ENCODE results near the gene ZBTB46. TPM values are rescaled to one million over a fixed set of nuclear protein-coding genes. Genes with fewer than 3 reads are reported as not detected.

ZBTB46 gene
- total RNA-seq, 1 donor from 2014 or later, result 11.7 TPM

GRCh38 chr20:63771046-63771707 is 59.9 kb downstream of the ZBTB46 start:
- no peak for DNase-seq (ENCODE audit: extremely low read depth, low read depth, low spot score)

DNA sequence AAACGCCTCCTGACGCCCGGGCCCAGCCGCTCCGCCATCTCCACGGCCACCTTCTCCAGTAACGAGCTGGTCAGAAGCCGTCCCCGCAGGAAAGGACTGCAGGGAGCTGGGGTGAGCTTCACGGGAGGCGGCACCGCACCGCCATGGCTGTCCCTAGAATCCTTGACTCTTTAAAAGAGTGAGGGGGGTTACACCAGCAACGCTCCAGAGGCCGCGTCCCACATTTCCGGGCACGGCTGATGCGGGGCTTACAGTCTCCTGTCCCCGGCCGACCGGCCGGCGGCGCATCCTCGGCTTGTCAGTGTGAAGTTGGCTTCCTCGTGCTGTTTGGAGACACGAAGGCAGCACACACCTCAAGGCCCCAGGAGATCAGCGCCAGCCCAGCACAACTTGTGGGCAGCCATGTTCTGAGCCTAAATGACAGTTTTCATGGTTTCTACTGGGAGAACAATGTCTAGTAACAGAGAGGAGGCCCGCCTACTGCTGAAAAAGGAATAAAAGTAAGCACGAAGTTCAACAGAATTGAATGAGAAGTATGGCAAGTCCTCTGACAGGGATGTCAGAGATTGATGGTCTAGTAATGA is 61.1 kb downstream of the ZBTB46 start:
- no peak for DNase-seq (ENCODE audit: extremely low read depth, low read depth, low spot score)

DNA sequence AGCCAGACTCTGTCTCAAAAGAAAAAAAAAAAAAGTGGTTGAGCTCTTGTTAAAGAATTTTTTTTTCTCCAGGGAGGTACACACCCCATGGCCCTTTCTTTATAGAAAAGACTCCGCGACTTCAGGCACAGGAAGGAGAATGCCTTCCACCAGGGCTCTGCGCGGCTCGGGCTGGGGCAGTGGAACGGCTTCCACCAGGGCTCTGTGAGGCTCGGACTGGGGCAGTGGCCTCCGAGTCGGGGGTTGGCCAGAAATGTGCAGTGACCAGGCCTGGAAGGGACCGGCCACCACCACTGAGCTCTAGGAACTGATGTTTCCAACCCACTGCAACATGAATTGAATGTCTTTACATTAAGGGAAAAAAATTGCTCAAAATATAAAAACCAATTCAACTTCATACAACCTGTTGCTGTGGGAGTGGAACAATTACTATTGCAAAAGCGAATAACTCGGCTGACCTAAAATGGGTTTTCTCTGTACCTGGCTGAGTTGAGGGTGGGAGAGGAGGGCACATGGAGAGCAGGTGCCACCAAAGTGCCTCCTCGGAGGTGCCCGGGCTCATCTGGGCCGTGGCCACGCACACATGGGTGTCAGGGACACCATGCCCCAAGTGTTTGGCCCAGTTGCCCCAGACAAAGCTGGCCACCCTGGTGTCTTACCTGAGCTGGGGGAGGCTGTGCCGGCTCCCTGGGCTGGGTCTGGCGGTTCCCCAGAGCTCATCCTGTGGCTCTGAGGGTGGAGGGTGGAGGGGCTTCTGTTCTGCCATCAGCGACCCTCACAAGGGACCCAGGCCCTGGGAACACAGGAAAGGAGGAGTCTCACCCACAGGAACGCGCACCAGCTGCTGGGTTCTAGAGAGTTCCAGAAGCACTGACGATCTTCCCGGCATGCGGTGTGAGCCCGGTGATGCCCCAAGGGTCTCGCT is 62.2 kb downstream of the ZBTB46 start:
- DNase-seq (ENCODE audit: extremely low read depth, low read depth, low spot score), result no peak

- DNase-seq (ENCODE audit: extremely low read depth, low read depth, low spot score), result no peak
Measured at GRCh38 chr20:63767886-63768285, 63.2 kb downstream of the ZBTB46 start.

GRCh38 chr20:63767456-63767855 is 63.6 kb downstream of the ZBTB46 start:
- DNase-seq (ENCODE audit: extremely low read depth, low read depth, low spot score), result no peak

- no peak for DNase-seq (ENCODE audit: extremely low read depth, low read depth, low spot score)
Measured at GRCh38 chr20:63766695-63767426, 64.2 kb downstream of the ZBTB46 start.

- DNase-seq (ENCODE audit: extremely low read depth, low read depth, low spot score), result no peak
Measured at GRCh38 chr20:63765902-63766301, 65.2 kb downstream of the ZBTB46 start.

DNA sequence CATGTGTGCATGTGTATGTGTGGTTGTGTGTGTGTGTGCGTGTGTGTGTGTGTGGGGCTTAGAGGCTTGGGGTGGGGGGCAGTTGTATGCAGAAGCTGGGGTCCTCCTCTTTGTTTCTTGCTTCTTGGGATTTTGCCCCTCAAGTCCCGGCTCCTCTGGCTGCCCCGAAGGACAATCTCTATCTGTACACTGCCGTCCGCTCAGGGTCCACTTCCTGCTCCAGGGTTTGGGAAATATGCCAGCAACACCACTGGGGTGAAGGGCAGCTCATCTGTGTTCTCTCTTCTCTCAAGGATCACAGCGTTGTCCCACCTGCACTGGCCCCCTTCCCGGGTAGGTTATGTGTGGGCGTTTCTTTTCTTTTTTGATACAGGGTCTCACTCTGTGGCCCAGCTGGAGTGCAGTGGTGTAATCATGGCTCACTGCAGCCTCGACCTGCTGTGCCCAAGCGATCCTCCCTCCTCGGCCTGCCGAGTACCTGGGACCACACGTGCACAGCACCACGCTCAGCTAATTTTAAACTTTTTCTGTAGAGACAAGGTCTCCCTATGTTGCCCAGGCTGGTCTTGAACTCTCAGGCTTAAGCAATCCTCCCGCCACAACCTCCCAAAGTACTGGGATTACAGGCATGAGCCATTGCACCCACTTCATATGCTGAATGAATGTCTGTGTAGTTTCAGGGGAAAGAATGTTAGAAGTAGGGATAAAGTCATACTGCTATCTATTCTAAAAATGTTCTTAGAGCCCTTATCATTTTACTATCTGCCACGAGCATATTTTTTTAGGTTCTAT is 65.8 kb downstream of the ZBTB46 start:
- no peak for DNase-seq (ENCODE audit: extremely low read depth, low read depth, low spot score)

GRCh38 chr20:63759377-63759901 is 71.6 kb downstream of the ZBTB46 start:
- DNase-seq (ENCODE audit: extremely low read depth, low read depth, low spot score), result no peak

- DNase-seq (ENCODE audit: extremely low read depth, low read depth, low spot score), result no peak
Measured at GRCh38 chr20:63758152-63758551, 72.9 kb downstream of the ZBTB46 start.

DNA sequence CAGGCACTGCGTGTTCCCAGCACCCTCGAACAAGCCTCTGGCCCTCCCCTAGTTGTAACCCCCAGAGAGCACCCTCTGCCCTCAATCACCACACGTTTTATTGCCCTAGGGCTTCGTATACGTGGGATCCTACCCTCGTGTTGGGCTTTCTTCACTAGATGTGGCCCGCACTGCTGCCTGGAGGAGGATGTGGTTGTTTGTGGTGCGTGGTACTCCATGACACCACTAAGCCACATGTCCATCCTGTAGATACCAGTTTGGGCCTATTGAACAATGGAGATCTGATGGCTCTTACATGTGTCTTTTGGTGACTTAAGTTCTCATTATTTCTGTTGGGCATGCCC is 74.4 kb downstream of the ZBTB46 start:
- no peak for DNase-seq (ENCODE audit: extremely low read depth, low read depth, low spot score)

GRCh38 chr20:63755933-63756647 is 75.0 kb downstream of the ZBTB46 start:
- DNase-seq (ENCODE audit: extremely low read depth, low read depth, low spot score), result no peak

DNA sequence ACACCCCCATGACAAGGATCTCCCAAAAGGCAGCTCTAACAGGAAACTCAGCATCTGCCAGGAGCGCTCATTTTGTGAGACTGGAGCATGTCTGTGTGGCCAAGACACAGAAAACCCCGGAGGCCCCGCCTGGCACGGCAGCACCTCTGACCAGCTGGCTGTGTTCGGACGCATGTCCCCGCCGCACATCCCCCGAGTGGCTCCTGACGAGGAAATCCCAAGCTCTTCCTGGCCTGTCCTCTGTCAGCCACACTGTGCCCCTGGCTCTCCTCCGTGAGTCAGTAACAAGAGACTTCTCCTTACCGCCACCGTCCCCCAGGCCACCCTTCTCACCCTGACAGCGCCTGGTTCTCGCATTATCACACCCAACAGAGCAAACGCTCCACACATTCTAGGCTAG is 77.1 kb downstream of the ZBTB46 start:
- no peak for DNase-seq (ENCODE audit: extremely low read depth, low read depth, low spot score)

DNA sequence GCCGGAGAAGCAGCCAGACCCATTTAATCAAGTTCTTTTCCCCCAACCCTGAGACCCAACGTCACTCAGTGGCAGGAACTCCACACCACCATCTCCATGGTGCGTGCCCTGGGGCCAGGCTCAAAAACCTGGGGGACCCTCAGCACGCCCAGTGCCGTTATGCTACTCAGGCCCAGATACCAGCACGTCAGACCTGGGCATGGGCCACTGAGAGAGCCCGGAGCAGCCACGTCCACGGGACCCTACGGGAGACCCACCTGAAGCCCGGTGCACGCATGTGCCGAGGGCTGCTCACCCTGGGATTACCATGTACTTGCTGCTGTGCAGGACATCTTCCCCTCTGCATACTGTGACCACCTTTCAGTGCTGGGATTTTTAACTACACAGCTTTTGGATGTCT is 77.7 kb downstream of the ZBTB46 start:
- no peak for DNase-seq (ENCODE audit: extremely low read depth, low read depth, low spot score)

- DNase-seq (ENCODE audit: extremely low read depth, low read depth, low spot score), result no peak
Measured at GRCh38 chr20:63752411-63753101, 78.5 kb downstream of the ZBTB46 start.

DNA sequence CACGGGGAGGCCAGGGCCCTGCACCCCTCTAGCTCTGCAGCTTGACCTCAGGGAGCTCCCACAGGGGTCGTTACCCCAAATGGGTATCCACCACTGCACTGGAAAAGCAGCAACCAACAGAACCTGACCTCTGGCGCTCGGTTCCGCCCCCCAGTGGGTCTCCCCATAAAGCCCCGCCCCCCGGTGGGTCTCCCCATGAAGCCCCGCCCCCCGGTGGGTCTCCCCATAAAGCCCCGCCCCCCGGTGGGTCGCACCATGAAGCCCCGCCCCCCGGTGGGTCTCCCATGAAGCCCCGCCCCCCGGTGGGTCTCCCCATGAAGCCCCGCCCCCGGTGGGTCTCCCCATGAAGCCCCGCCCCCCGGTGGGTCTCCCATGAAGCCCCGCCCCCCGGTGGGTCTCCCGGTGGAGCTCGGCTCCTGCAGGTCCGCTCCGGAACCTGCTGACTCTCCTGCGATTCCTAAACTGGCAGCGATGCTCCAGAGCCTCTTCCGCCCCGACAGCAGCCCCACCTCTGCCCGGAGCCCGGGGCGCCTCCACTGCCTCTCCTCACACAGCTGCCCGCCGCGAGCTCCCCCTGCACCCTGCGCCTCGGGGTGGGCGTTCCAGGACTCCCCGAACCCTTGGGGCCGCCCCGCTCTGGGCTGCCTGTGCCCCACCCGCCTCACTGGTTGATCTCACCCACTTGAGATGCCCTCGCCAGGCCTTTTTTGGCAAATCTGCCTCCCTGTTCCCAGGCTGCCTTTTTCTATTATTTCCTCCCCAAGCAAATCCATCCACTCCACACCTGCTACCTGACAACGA is 79.4 kb downstream of the ZBTB46 start:
- no peak for DNase-seq (ENCODE audit: extremely low read depth, low read depth, low spot score)

- no peak for DNase-seq (ENCODE audit: extremely low read depth, low read depth, low spot score)
Measured at GRCh38 chr20:63750807-63751470, 80.1 kb downstream of the ZBTB46 start.
